ENCODE data around the gene CTAGE8.
"Not testable (repeated sequence)": the region's sequence is repeated elsewhere in the genome, so short reads cannot be mapped to it uniquely, and the experiment has no call there.

CTAGE8 gene

GRCh38 chr7:144246967-144247366 lies 22.1 kb downstream of the CTAGE8 start:
- not testable (repeated sequence) for H2BK120ac ChIP-seq (ENCODE audit: low read depth, low read length); H3K23ac ChIP-seq (ENCODE audit: low read depth, low read length, poor library complexity); H3K18ac ChIP-seq (ENCODE audit: low read length); H3K27ac ChIP-seq (replicated peaks; ENCODE audit: low read length); H3K4ac ChIP-seq (ENCODE audit: low read length); H3K9me3 ChIP-seq (replicated peaks in 1 of 2; ENCODE audit: control insufficient read depth in 2 of 2, insufficient read depth in 1 of 2, low read depth in 1 of 2, low read length in 2 of 2); H3K9ac ChIP-seq (ENCODE audit: low read depth, low read length, poor library complexity); H3K14ac ChIP-seq (ENCODE audit: low read length); H3K36me3 ChIP-seq (replicated peaks in 1 of 2; ENCODE audit: control insufficient read depth in 2 of 2, insufficient read depth in 2 of 2, low read length in 2 of 2); DNase-seq (ENCODE audit: low spot score); H2AK5ac ChIP-seq (ENCODE audit: low read depth, low read length); H2BK15ac ChIP-seq (ENCODE audit: low read length); H3K4me3 ChIP-seq (ENCODE audit: low read length in 2 of 2); H3K79me1 ChIP-seq (ENCODE audit: low read depth, low read length); H4K8ac ChIP-seq (ENCODE audit: low read depth, low read length); H3K27me3 ChIP-seq (ENCODE audit: control insufficient read depth in 3 of 3, insufficient read depth in 3 of 3, low read depth in 1 of 3, low read length in 3 of 3); H3K4me1 ChIP-seq (ENCODE audit: control insufficient read depth in 2 of 2, insufficient read depth in 1 of 2, low read depth in 1 of 2, low read length in 2 of 2); H2BK12ac ChIP-seq (ENCODE audit: low read length); H4K91ac ChIP-seq (ENCODE audit: low read depth, low read length, poor library complexity); H2AFZ ChIP-seq (ENCODE audit: low read length); H3K4me2 ChIP-seq (ENCODE audit: insufficient read depth, low read length, poor library complexity, severe bottlenecking); H2BK5ac ChIP-seq (ENCODE audit: low read length)
- no CpG with 5 or more reads among the region's 5 CpGs for WGBS, 2 donors (ENCODE audit: extremely low coverage in 2 of 2, insufficient read length in 2 of 2, insufficient replicate concordance in 1 of 2)

- H2BK12ac ChIP-seq (ENCODE audit: low read length); H4K8ac ChIP-seq (ENCODE audit: low read depth, low read length); H3K4me3 ChIP-seq (ENCODE audit: low read length in 2 of 2); H3K27ac ChIP-seq (replicated peaks; ENCODE audit: low read length); H3K18ac ChIP-seq (ENCODE audit: low read length); DNase-seq (ENCODE audit: low spot score); H3K14ac ChIP-seq (ENCODE audit: low read length); H3K4me2 ChIP-seq (ENCODE audit: insufficient read depth, low read length, poor library complexity, severe bottlenecking); H3K23ac ChIP-seq (ENCODE audit: low read depth, low read length, poor library complexity); H2BK120ac ChIP-seq (ENCODE audit: low read depth, low read length); H2BK15ac ChIP-seq (ENCODE audit: low read length); H2AK5ac ChIP-seq (ENCODE audit: low read depth, low read length); H3K36me3 ChIP-seq (replicated peaks in 1 of 2; ENCODE audit: control insufficient read depth in 2 of 2, insufficient read depth in 2 of 2, low read length in 2 of 2); H3K9ac ChIP-seq (ENCODE audit: low read depth, low read length, poor library complexity); H3K4ac ChIP-seq (ENCODE audit: low read length); H4K91ac ChIP-seq (ENCODE audit: low read depth, low read length, poor library complexity); H2BK5ac ChIP-seq (ENCODE audit: low read length); H3K9me3 ChIP-seq (replicated peaks in 1 of 2; ENCODE audit: control insufficient read depth in 2 of 2, insufficient read depth in 1 of 2, low read depth in 1 of 2, low read length in 2 of 2); H3K79me1 ChIP-seq (ENCODE audit: low read depth, low read length); H2AFZ ChIP-seq (ENCODE audit: low read length); H3K27me3 ChIP-seq (ENCODE audit: control insufficient read depth in 3 of 3, insufficient read depth in 3 of 3, low read depth in 1 of 3, low read length in 3 of 3); H3K4me1 ChIP-seq (ENCODE audit: control insufficient read depth in 2 of 2, insufficient read depth in 1 of 2, low read depth in 1 of 2, low read length in 2 of 2): not testable (repeated sequence)
- WGBS, 2 donors (ENCODE audit: extremely low coverage in 2 of 2, insufficient read length in 2 of 2, insufficient replicate concordance in 1 of 2) = no CpG with 5 or more reads among the region's 2 CpGs
These were observed 23.7 kb downstream of the CTAGE8 start for GRCh38 chr7:144245372-144245771.

- not testable (repeated sequence) for H3K27ac ChIP-seq (replicated peaks; ENCODE audit: low read length); H3K4ac ChIP-seq (ENCODE audit: low read length)
- WGBS, 2 donors (ENCODE audit: extremely low coverage in 2 of 2, insufficient read length in 2 of 2, insufficient replicate concordance in 1 of 2) = no CpG with 5 or more reads among the region's 2 CpGs
These were observed 29.7 kb downstream of the CTAGE8 start, which contains the start of gene OR2A42 for GRCh38 chr7:144239365-144239764. Gene OR2A42 (minus strand): TSS chr7:144239605. CDS start chr7:144232843, 6,762 bp downstream.

GRCh38 chr7:144238530-144239082 lies 30.5 kb downstream of the CTAGE8 start:
- not testable (repeated sequence) for H4K91ac ChIP-seq (ENCODE audit: low read depth, low read length, poor library complexity); H3K27me3 ChIP-seq (ENCODE audit: control insufficient read depth in 3 of 3, insufficient read depth in 3 of 3, low read depth in 1 of 3, low read length in 3 of 3); H4K8ac ChIP-seq (ENCODE audit: low read depth, low read length); H3K14ac ChIP-seq (ENCODE audit: low read length); H2BK5ac ChIP-seq (ENCODE audit: low read length); H3K4me3 ChIP-seq (ENCODE audit: low read length in 2 of 2); H3K36me3 ChIP-seq (replicated peaks in 1 of 2; ENCODE audit: control insufficient read depth in 2 of 2, insufficient read depth in 2 of 2, low read length in 2 of 2); H3K18ac ChIP-seq (ENCODE audit: low read length); H3K9me3 ChIP-seq (replicated peaks in 1 of 2; ENCODE audit: control insufficient read depth in 2 of 2, insufficient read depth in 1 of 2, low read depth in 1 of 2, low read length in 2 of 2); H3K9ac ChIP-seq (ENCODE audit: low read depth, low read length, poor library complexity); H2AK5ac ChIP-seq (ENCODE audit: low read depth, low read length); H3K4ac ChIP-seq (ENCODE audit: low read length); H2AFZ ChIP-seq (ENCODE audit: low read length); H3K4me2 ChIP-seq (ENCODE audit: insufficient read depth, low read length, poor library complexity, severe bottlenecking); H3K23ac ChIP-seq (ENCODE audit: low read depth, low read length, poor library complexity); H3K79me1 ChIP-seq (ENCODE audit: low read depth, low read length); H2BK12ac ChIP-seq (ENCODE audit: low read length); DNase-seq (ENCODE audit: low spot score); H3K27ac ChIP-seq (replicated peaks; ENCODE audit: low read length); H2BK15ac ChIP-seq (ENCODE audit: low read length); H2BK120ac ChIP-seq (ENCODE audit: low read depth, low read length); H3K4me1 ChIP-seq (ENCODE audit: control insufficient read depth in 2 of 2, insufficient read depth in 1 of 2, low read depth in 1 of 2, low read length in 2 of 2)
- WGBS, 2 donors (ENCODE audit: extremely low coverage in 2 of 2, insufficient read length in 2 of 2, insufficient replicate concordance in 1 of 2) = no CpG with 5 or more reads among the region's 2 CpGs

More at GRCh38 chr7:144239365-144239764, 29.7 kb downstream of the CTAGE8 start, which contains the start of gene OR2A42:
- not testable (repeated sequence) for H2BK15ac ChIP-seq (ENCODE audit: low read length); H2AK5ac ChIP-seq (ENCODE audit: low read depth, low read length); DNase-seq (ENCODE audit: low spot score); H2AFZ ChIP-seq (ENCODE audit: low read length); H2BK5ac ChIP-seq (ENCODE audit: low read length); H3K79me1 ChIP-seq (ENCODE audit: low read depth, low read length); H2BK12ac ChIP-seq (ENCODE audit: low read length); H3K23ac ChIP-seq (ENCODE audit: low read depth, low read length, poor library complexity); H3K4me3 ChIP-seq (ENCODE audit: low read length in 2 of 2); H3K14ac ChIP-seq (ENCODE audit: low read length); H3K36me3 ChIP-seq (replicated peaks in 1 of 2; ENCODE audit: control insufficient read depth in 2 of 2, insufficient read depth in 2 of 2, low read length in 2 of 2); H3K4me2 ChIP-seq (ENCODE audit: insufficient read depth, low read length, poor library complexity, severe bottlenecking); H3K27me3 ChIP-seq (ENCODE audit: control insufficient read depth in 3 of 3, insufficient read depth in 3 of 3, low read depth in 1 of 3, low read length in 3 of 3); H2BK120ac ChIP-seq (ENCODE audit: low read depth, low read length); H3K9ac ChIP-seq (ENCODE audit: low read depth, low read length, poor library complexity); H3K4me1 ChIP-seq (ENCODE audit: control insufficient read depth in 2 of 2, insufficient read depth in 1 of 2, low read depth in 1 of 2, low read length in 2 of 2); H4K91ac ChIP-seq (ENCODE audit: low read depth, low read length, poor library complexity); H4K8ac ChIP-seq (ENCODE audit: low read depth, low read length); H3K18ac ChIP-seq (ENCODE audit: low read length); H3K9me3 ChIP-seq (replicated peaks in 1 of 2; ENCODE audit: control insufficient read depth in 2 of 2, insufficient read depth in 1 of 2, low read depth in 1 of 2, low read length in 2 of 2)
